Measurements from ENCODE around the gene GARRE1. TPM values are rescaled to one million over a fixed set of nuclear protein-coding genes. Genes with fewer than 3 reads are reported as not detected.

The GARRE1 gene
- total RNA-seq, 2 donors from 2014 or later: 13.0 to 26.7 TPM

DNA sequence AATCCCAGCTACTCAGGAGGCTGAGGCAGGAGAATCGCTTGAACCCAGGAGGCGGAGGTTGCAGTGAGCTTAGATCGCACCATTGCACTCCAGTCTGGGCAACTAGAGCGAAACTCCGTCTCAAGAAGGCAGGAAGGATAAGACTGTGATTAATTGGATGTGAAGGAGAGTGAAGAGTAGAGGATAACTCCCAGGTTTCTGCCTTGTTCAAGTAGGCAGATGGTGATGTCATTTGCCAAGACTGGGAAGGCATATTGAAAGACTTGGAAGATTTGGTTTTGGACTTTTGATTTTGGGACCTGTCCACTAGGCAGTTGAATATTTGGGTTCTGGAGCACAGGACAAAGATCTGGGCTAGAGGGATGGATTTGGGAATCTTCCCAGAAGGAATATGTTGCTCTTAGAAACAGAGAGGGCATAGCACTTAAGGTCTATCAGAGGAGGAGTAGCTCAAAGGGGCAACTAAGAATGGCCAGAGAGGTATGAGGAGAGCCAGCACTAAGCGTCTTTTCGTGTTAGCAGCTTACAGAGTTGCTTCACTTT lies 20.0 kb downstream of the GARRE1 start:
- no peak overlapping the region for H3K4me3 ChIP-seq
- peaks cover 9% of the 10 kb centered on the region for H3K4me1 ChIP-seq
- no peak overlapping the region for H3K9ac ChIP-seq (ENCODE audit: low read depth in 2 of 2, low read length in 2 of 2)
- no peak overlapping the region for H3K27ac ChIP-seq
- no peaks in the 10 kb centered on the region for H3K27me3 ChIP-seq
- DNase-seq: no peak
- TF ChIP-seq, protein P1, sequence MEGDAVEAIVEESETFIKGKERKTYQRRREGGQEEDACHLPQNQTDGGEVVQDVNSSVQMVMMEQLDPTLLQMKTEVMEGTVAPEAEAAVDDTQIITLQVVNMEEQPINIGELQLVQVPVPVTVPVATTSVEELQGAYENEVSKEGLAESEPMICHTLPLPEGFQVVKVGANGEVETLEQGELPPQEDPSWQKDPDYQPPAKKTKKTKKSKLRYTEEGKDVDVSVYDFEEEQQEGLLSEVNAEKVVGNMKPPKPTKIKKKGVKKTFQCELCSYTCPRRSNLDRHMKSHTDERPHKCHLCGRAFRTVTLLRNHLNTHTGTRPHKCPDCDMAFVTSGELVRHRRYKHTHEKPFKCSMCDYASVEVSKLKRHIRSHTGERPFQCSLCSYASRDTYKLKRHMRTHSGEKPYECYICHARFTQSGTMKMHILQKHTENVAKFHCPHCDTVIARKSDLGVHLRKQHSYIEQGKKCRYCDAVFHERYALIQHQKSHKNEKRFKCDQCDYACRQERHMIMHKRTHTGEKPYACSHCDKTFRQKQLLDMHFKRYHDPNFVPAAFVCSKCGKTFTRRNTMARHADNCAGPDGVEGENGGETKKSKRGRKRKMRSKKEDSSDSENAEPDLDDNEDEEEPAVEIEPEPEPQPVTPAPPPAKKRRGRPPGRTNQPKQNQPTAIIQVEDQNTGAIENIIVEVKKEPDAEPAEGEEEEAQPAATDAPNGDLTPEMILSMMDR (IDR thresholded peaks at IDR 0.05): no peak
- no peaks in the 10 kb centered on the region for H3K36me3 ChIP-seq
- H3K9me3 ChIP-seq: no peaks in the 10 kb centered on the region
- intact Hi-C loops (cut with DNase I): no loop called here

- intact Hi-C loops (cut with DNase I): no loop called here
- TF ChIP-seq, protein P1 (IDR thresholded peaks at IDR 0.05): no peak
- Histone ChIP-seq H3K9me3 (no peaks in the 10 kb centered on the region), H3K4me3 (no peak overlapping the region), H3K4me1 (peaks cover 8% of the 10 kb centered on the region), H3K36me3 (no peaks in the 10 kb centered on the region), H3K9ac (ENCODE audit: low read depth in 2 of 2, low read length in 2 of 2) (no peak overlapping the region), H3K27me3 (no peaks in the 10 kb centered on the region), H3K27ac (no peak overlapping the region)
- DNase-seq: no peak
Observed at GRCh38 chr19:34274827-34275625, 20.7 kb downstream of the GARRE1 start.

GRCh38 chr19:34275705-34276104 lies 21.4 kb downstream of the GARRE1 start:
- DNase-seq: no peak
- intact Hi-C loops (cut with DNase I): no loop called here

GRCh38 chr19:34276614-34277013 lies 22.3 kb downstream of the GARRE1 start:
- H3K4me3 ChIP-seq: no peak overlapping the region
- no peaks in the 10 kb centered on the region for H3K36me3 ChIP-seq
- H3K27me3 ChIP-seq: no peaks in the 10 kb centered on the region
- intact Hi-C loops (cut with DNase I): no loop called here
- TF ChIP-seq, protein P1 (IDR thresholded peaks at IDR 0.05): no peak
- H3K9me3 ChIP-seq: no peaks in the 10 kb centered on the region
- peak overlapping the region in 1 of 2 donors; percentile 14 for H3K9ac ChIP-seq (ENCODE audit: low read depth in 2 of 2, low read length in 2 of 2)
- DNase-seq: no peak
- H3K4me1 ChIP-seq: no peaks in the 10 kb centered on the region
- H3K27ac ChIP-seq: peak overlapping the region; percentile 14

More at GRCh38 chr19:34275705-34276104, 21.4 kb downstream of the GARRE1 start:
- no peak overlapping the region for H3K27ac ChIP-seq
- no peaks in the 10 kb centered on the region for H3K36me3 ChIP-seq
- no peaks in the 10 kb centered on the region for H3K9me3 ChIP-seq
- H3K4me1 ChIP-seq: peaks cover 1% of the 10 kb centered on the region
- H3K27me3 ChIP-seq: no peaks in the 10 kb centered on the region
- no peak overlapping the region for H3K9ac ChIP-seq (ENCODE audit: low read depth in 2 of 2, low read length in 2 of 2)
- H3K4me3 ChIP-seq: no peak overlapping the region
- TF ChIP-seq, protein P1 (IDR thresholded peaks at IDR 0.05): no peak

- Histone ChIP-seq H3K36me3 (no peaks in the 10 kb centered on the region), H3K27me3 (no peaks in the 10 kb centered on the region), H3K4me1 (no peaks in the 10 kb centered on the region), H3K27ac (no peak overlapping the region), H3K9ac (ENCODE audit: low read depth in 2 of 2, low read length in 2 of 2) (peak overlapping the region in 1 of 2 donors; percentile 14), H3K4me3 (no peak overlapping the region), H3K9me3 (no peaks in the 10 kb centered on the region)
- TF ChIP-seq, protein P1 (IDR thresholded peaks at IDR 0.05): no peak
- intact Hi-C loops (cut with DNase I): no loop called here
- no peak for DNase-seq
Observed at GRCh38 chr19:34277244-34277643, 22.9 kb downstream of the GARRE1 start.
